Liver (tissue), 9 donors: ENCODE results near the gene NOX1. TPM values are rescaled to one million over a fixed set of nuclear protein-coding genes. Genes with fewer than 3 reads are reported as not detected.

Experiments used
- DNase-seq: peaks from one replicate; pipeline ENCODE4 v3.0.0-alpha.2; 2017; ENCODE audit warnings: low spot score
- H3K27ac ChIP-seq, 2 donors: one replicate each; pipeline ENCODE4 v1.7.0; 2013; ENCODE audit warnings: inconsistent platforms in 2 of 2, low read length in 2 of 2, control low read depth in 1 of 2, low read depth in 1 of 2, mild to moderate bottlenecking in 1 of 2
- H3K27me3 ChIP-seq, 4 donors: one replicate each; pipeline versions ENCODE4 v1.6.1 to v1.7.0; 2013; ENCODE audit warnings: low read length in 3 of 4, inconsistent platforms in 1 of 4, mild to moderate bottlenecking in 1 of 4, moderate library complexity in 1 of 4; ENCODE audit not compliant: control insufficient read depth in 4 of 4, insufficient read depth in 4 of 4
- H3K36me3 ChIP-seq, 4 donors: one replicate each; pipeline versions ENCODE4 v1.6.1 to v1.7.0; 2013; ENCODE audit warnings: low read length in 3 of 4, mild to moderate bottlenecking in 3 of 4, low read depth in 1 of 4, moderate library complexity in 1 of 4; ENCODE audit not compliant: control insufficient read depth in 4 of 4, insufficient read depth in 3 of 4
- H3K4me1 ChIP-seq, 4 donors: one replicate each; pipeline versions ENCODE4 v1.6.1 to v1.7.0; 2013; ENCODE audit warnings: low read length in 3 of 4, mild to moderate bottlenecking in 3 of 4, moderate library complexity in 1 of 4; ENCODE audit not compliant: control insufficient read depth in 4 of 4, insufficient read depth in 4 of 4
- H3K4me3 ChIP-seq, 3 donors: one replicate each; pipeline versions ENCODE4 v1.6.1 to v1.7.0; 2013; ENCODE audit warnings: low read length in 3 of 3, control low read depth in 1 of 3, low read depth in 1 of 3, mild to moderate bottlenecking in 1 of 3
- H3K9ac ChIP-seq, 2 donors: one replicate each; pipeline ENCODE4 v1.7.0; 2013; ENCODE audit warnings: low read length in 2 of 2, mild to moderate bottlenecking in 2 of 2, moderate library complexity in 2 of 2, control low read depth in 1 of 2, low read depth in 1 of 2
- H3K9me3 ChIP-seq, 4 donors: one replicate each; pipeline versions ENCODE4 v1.6.1 to v1.7.0; 2013; ENCODE audit warnings: low read length in 3 of 4; ENCODE audit not compliant: control insufficient read depth in 4 of 4
- EGR1 ChIP-seq, 2 donors: IDR thresholded peaks; 2 replicates each; pipeline ENCODE4 v1.6.1; 2016 to 2018; ENCODE audit warnings: antibody characterized with exemption in 2 of 2, low read depth in 2 of 2
- FOXA1 ChIP-seq: IDR thresholded peaks from 2 replicates; pipeline ENCODE4 v1.6.1; 2016; ENCODE audit warnings: antibody characterized with exemption
- FOXA2 ChIP-seq: IDR thresholded peaks from 2 replicates; pipeline ENCODE4 v1.6.1; 2016; ENCODE audit warnings: antibody characterized with exemption
- GABPA ChIP-seq, 2 donors: IDR thresholded peaks in 1 of 2; conservative IDR thresholded peaks in 1 of 2; 2 replicates each; pipeline ENCODE4 v1.6.1; 2016; ENCODE audit warnings: antibody characterized with exemption in 2 of 2, mild to moderate bottlenecking in 1 of 2, moderate library complexity in 1 of 2
- HNF4A ChIP-seq, 2 donors: conservative IDR thresholded peaks; 2 replicates each; pipeline ENCODE4 v1.6.1; 2016; ENCODE audit warnings: antibody characterized with exemption in 2 of 2, mild to moderate bottlenecking in 2 of 2
- HNF4G ChIP-seq: IDR thresholded peaks from 2 replicates; pipeline ENCODE4 v1.6.1; 2016; ENCODE audit warnings: antibody characterized with exemption
- JUND ChIP-seq, 2 donors: IDR thresholded peaks; 2 replicates each; pipeline ENCODE4 v1.6.1; 2016; ENCODE audit warnings: antibody characterized with exemption in 2 of 2
- NR2F2 ChIP-seq: IDR thresholded peaks from 2 replicates; pipeline ENCODE4 v1.6.1; 2016; ENCODE audit warnings: antibody characterized with exemption
- SP1 ChIP-seq: IDR thresholded peaks from 2 replicates; pipeline ENCODE4 v1.6.1; 2018; ENCODE audit warnings: antibody characterized with exemption, mild to moderate bottlenecking
- TAF1 ChIP-seq: conservative IDR thresholded peaks from 2 replicates; pipeline ENCODE4 v1.6.1; 2016; ENCODE audit warnings: antibody characterized with exemption, mild to moderate bottlenecking
- WGBS: extraction: QIAGEN DNeasy Blood & Tissue Kit; methylation state at CpG from one replicate; pipeline ENCODE4 v1.1.7; 2013; 5-methylcytosine and 5-hydroxymethylcytosine counted together
- polyA plus RNA-seq, 2 donors: library from polyadenylated mRNA; stranded (reverse) in 1 of 2; unstranded in 1 of 2; fragments of 200-250 nt in 1 of 2; fragments of >200 nt in 1 of 2; fragmentation: Nextera tagmentation in 1 of 2; extraction: Ambion mirVana in 1 of 2; gene quantifications; one replicate each; pipeline versions ENCODE4 v1.2.1 to v1.2.3, GENCODE V29; 2013 to 2015
- total RNA-seq, 2 donors: library from RNA; depleted of rRNA; stranded (reverse); fragments of >200 nt; gene quantifications; one replicate each; pipeline ENCODE4 v1.2.3, GENCODE V29; 2014
- TF ChIP-seq, protein P1 (sequence below): IDR thresholded peaks from 2 replicates; pipeline ENCODE4 v1.6.1; 2016; ENCODE audit warnings: antibody characterized with exemption
- TF ChIP-seq, protein P2 (sequence below): IDR thresholded peaks from 2 replicates; pipeline ENCODE4 v1.6.1; 2016; ENCODE audit warnings: antibody characterized with exemption, mild to moderate bottlenecking
- TF ChIP-seq, protein P3 (sequence below): IDR thresholded peaks from 2 replicates; pipeline ENCODE4 v1.6.1; 2016; ENCODE audit warnings: antibody characterized with exemption
- donor health status: healthy.
- donor health status: healthy.
- donor health status: healthy.
- donor health status: healthy.
- donor health status: healthy.

Gene NOX1
- total and polyA plus RNA-seq, 4 donors: 0.36 TPM; not detected in 3

DNA sequence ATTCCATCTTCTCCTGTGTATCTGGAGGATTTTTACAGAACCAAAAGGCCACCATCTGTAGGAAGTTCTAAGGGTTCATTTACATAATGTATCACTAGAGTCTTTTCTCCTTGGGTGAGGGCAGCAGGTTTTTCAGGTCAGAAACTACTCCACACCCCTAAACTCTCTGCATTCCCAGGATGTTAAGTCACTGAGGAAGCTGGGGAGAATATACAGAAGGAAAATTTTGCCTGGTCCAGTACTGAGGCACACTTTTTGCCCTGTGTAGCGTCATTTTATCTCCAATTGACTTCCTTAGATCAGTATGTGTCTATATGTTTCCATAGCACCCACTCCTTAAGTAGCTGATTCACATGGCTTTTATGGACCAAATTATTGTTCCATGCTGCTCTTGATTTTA, 37.6 kb upstream of the NOX1 start:
- no peak for DNase-seq
- Histone ChIP-seq H3K4me1 (no peaks in the 10 kb centered on the region), H3K4me3 (no peak overlapping the region), H3K27ac (no peak overlapping the region), H3K27me3 (no peaks in the 10 kb centered on the region), H3K9ac (no peak overlapping the region), H3K36me3 (no peaks in the 10 kb centered on the region), H3K9me3 (no peaks in the 10 kb centered on the region)
- WGBS: 59% methylated on average over 1 of the region's 1 CpG
- TF ChIP-seq HNF4A (conservative IDR thresholded peaks at IDR 0.05): no peak

DNA sequence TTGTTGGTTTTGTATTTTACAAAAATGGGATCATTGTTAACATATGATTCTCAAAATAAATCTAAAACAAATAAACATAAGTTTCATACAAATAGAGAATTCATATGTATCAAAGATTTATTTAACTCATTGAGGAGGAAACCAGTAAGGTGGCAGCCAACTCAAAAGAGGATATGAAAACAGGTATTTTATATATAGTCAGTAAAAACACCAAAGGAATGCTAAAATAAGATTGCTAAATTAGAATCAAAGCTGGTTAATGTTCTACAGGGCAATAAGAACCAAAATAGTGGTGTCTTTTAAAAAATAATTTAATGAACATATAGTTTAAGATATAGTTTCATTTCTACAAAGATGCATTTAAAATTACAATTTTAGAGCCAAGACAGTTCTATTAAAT, 31.5 kb upstream of the NOX1 start:
- Histone ChIP-seq H3K27me3 (no peaks in the 10 kb centered on the region), H3K4me1 (no peaks in the 10 kb centered on the region), H3K27ac (no peak overlapping the region), H3K4me3 (no peak overlapping the region), H3K9me3 (peaks cover 0 to 4% (median 1%) of the 10 kb centered on the region in 4 donors), H3K9ac (no peak overlapping the region), H3K36me3 (no peaks in the 10 kb centered on the region)
- no peak for DNase-seq
- TF ChIP-seq NR2F2 (no peak), SP1 (no peak)

DNA sequence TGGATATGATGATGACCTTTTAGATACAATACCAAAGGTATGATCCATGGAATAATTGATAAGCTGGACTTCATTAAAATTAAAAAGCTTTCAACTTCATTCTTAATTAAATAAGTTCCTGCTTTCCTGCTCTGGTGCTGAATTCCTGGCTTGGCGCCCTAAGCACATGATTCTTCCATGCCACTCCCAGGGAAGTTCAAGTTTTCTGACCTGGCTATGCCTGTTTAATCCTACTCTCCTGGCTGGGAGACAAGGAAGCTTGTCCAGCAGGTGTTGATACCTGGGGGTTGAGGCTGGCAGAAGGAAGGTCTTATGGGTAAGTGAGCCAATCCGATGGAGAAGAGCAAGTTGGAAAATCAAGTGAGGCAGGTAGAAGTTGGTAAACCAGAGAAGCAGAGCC, 30.3 kb upstream of the NOX1 start:
- H3K9me3 ChIP-seq: peaks cover 0 to 4% (median 1%) of the 10 kb centered on the region in 4 donors
- H3K4me3 ChIP-seq: no peak overlapping the region
- no peaks in the 10 kb centered on the region for H3K36me3 ChIP-seq
- H3K27me3 ChIP-seq: no peaks in the 10 kb centered on the region
- no peaks in the 10 kb centered on the region for H3K4me1 ChIP-seq
- H3K9ac ChIP-seq: no peak overlapping the region
- no peak overlapping the region for H3K27ac ChIP-seq
- no peak for DNase-seq
- 38% methylated on average over 2 of the region's 2 CpGs for WGBS
- TF ChIP-seq EGR1 (IDR thresholded peaks at IDR 0.05; ENCODE audit: low read depth in 2 of 2) (no peak), GABPA (IDR thresholded peaks at IDR 0.05 in 1 of 2, conservative IDR thresholded peaks at IDR 0.05 in 1 of 2) (no peak), FOXA1 (no peak), FOXA2 (no peak), SP1 (no peak), TAF1 (no peak), NR2F2 (no peak), JUND (IDR thresholded peaks at IDR 0.05) (no peak), HNF4G (no peak), HNF4A (conservative IDR thresholded peaks at IDR 0.05) (no peak)
- TF ChIP-seq, protein P1, sequence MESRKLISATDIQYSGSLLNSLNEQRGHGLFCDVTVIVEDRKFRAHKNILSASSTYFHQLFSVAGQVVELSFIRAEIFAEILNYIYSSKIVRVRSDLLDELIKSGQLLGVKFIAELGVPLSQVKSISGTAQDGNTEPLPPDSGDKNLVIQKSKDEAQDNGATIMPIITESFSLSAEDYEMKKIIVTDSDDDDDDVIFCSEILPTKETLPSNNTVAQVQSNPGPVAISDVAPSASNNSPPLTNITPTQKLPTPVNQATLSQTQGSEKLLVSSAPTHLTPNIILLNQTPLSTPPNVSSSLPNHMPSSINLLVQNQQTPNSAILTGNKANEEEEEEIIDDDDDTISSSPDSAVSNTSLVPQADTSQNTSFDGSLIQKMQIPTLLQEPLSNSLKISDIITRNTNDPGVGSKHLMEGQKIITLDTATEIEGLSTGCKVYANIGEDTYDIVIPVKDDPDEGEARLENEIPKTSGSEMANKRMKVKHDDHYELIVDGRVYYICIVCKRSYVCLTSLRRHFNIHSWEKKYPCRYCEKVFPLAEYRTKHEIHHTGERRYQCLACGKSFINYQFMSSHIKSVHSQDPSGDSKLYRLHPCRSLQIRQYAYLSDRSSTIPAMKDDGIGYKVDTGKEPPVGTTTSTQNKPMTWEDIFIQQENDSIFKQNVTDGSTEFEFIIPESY: no peak
- TF ChIP-seq, protein P2, sequence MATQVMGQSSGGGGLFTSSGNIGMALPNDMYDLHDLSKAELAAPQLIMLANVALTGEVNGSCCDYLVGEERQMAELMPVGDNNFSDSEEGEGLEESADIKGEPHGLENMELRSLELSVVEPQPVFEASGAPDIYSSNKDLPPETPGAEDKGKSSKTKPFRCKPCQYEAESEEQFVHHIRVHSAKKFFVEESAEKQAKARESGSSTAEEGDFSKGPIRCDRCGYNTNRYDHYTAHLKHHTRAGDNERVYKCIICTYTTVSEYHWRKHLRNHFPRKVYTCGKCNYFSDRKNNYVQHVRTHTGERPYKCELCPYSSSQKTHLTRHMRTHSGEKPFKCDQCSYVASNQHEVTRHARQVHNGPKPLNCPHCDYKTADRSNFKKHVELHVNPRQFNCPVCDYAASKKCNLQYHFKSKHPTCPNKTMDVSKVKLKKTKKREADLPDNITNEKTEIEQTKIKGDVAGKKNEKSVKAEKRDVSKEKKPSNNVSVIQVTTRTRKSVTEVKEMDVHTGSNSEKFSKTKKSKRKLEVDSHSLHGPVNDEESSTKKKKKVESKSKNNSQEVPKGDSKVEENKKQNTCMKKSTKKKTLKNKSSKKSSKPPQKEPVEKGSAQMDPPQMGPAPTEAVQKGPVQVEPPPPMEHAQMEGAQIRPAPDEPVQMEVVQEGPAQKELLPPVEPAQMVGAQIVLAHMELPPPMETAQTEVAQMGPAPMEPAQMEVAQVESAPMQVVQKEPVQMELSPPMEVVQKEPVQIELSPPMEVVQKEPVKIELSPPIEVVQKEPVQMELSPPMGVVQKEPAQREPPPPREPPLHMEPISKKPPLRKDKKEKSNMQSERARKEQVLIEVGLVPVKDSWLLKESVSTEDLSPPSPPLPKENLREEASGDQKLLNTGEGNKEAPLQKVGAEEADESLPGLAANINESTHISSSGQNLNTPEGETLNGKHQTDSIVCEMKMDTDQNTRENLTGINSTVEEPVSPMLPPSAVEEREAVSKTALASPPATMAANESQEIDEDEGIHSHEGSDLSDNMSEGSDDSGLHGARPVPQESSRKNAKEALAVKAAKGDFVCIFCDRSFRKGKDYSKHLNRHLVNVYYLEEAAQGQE: no peak
- TF ChIP-seq, protein P3, sequence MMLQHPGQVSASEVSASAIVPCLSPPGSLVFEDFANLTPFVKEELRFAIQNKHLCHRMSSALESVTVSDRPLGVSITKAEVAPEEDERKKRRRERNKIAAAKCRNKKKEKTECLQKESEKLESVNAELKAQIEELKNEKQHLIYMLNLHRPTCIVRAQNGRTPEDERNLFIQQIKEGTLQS: no peak
